ENCODE results near the gene TMEM245.
"Not testable (repeated sequence)": the region's sequence is repeated elsewhere in the genome, so short reads cannot be mapped to it uniquely, and the experiment has no call there.

The TMEM245 gene

GRCh38 chr9:108997112-108997511 lies 122.6 kb downstream of the TMEM245 start:
- DNase-seq (ENCODE audit: low read depth, low spot score): no peak

GRCh38 chr9:108996643-108997042 lies 123.1 kb downstream of the TMEM245 start:
- DNase-seq (ENCODE audit: low read depth, low spot score): no peak

GRCh38 chr9:108994695-108995094 lies 125.1 kb downstream of the TMEM245 start:
- DNase-seq (ENCODE audit: low read depth, low spot score): no peak

- DNase-seq (ENCODE audit: low read depth, low spot score): no peak
These were observed 128.3 kb downstream of the TMEM245 start for GRCh38 chr9:108991479-108991878.

- DNase-seq (ENCODE audit: low read depth, low spot score): no peak
These were observed 135.9 kb downstream of the TMEM245 start for GRCh38 chr9:108983885-108984284.

GRCh38 chr9:108980893-108981292 lies 138.9 kb downstream of the TMEM245 start:
- no peak for DNase-seq (ENCODE audit: low read depth, low spot score)

- DNase-seq (ENCODE audit: low read depth, low spot score): no peak
These were observed 141.5 kb downstream of the TMEM245 start for GRCh38 chr9:108978205-108978604.

- DNase-seq (ENCODE audit: low read depth, low spot score): no peak
These were observed 145.9 kb downstream of the TMEM245 start for GRCh38 chr9:108973895-108974294.

GRCh38 chr9:108972626-108973209 lies 147.0 kb downstream of the TMEM245 start:
- no peak for DNase-seq (ENCODE audit: low read depth, low spot score)

GRCh38 chr9:108972186-108972585 lies 147.6 kb downstream of the TMEM245 start:
- DNase-seq (ENCODE audit: low read depth, low spot score): no peak

GRCh38 chr9:108971392-108971791 lies 148.4 kb downstream of the TMEM245 start:
- DNase-seq (ENCODE audit: low read depth, low spot score): not testable (repeated sequence)

- DNase-seq (ENCODE audit: low read depth, low spot score): no peak
These were observed 151.8 kb downstream of the TMEM245 start for GRCh38 chr9:108967916-108968315.

Measured in ELF-1 (cell line).